Epidermal melanocyte (primary cell): ENCODE data around the gene MYCBP.
A peak's percentile ranks its signal among the peaks of the same experiment; 100 is the strongest.
"Not testable (repeated sequence)": the region's sequence is repeated elsewhere in the genome, so short reads cannot be mapped to it uniquely, and the experiment has no call there.

Experiments
- DNase-seq: peaks from one replicate; pipeline ENCODE4 v3.0.0; 2011; ENCODE audit warnings: low spot score; ENCODE audit not compliant: insufficient read length

The MYCBP gene

DNA sequence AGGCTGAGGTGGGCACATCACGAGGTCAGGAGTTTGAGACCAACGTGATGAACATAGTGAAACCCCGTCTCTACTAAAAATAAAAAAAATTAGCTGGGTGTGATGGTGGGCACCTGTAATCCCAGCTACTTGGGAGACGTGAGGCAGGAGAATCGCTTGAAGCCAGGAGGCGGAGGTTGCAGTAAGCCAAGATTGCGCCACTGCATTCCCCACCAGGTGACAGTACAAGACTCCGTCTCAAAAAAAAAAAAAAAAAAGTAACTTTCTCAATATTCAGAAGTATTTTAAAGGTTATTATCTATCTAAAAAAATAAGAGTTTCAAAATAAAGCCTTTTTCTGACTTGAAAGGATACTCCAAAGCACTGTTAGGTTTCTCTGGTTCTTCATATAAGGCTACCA lies 5.9 kb downstream of the MYCBP start:
- DNase-seq = no peak

DNA sequence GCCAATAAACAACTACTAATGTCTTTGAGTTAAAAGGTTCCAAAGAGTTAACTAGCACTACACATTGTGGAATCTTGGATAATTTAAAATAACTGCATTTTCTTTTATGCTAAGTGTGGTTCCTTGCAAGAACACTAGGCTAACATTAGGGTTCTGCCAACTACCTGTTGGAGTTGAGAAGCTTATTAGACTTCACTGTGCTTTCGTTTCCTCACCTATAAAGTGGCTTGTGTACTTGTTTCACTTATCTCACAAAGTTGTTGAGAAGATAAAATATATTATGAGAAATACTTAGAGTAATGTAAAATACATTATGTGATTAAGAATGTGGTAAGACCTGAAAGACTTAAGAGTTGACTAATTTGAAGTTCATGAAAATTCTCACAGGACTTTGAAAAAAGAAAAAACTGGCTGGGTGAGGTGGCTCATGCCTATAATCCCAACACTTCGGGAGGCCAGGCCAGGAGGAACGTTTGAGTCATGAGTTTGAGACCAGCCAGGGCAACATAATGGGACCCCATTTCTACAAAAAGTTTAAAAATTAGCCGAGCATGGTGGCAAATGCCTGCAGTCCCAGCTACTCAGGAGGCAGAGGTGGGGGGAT lies 7.9 kb downstream of the MYCBP start:
- DNase-seq = no peak

DNA sequence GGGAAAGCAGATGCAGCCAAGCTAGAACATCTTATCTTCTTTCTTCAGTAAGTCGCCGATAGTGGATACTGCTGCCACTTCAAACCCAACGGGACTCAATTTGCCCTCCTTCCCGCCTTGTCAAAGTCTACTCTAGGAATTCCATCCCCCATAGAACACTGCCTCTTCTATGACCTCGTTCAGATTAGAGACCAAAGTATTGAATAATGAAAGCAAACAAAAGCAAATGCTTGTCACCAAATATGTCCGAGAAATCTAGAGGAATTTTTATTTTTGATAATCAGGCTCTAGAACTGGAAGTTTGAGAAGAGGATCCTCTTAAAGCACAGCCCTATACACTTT lies 12.7 kb downstream of the MYCBP start:
- DNase-seq = no peak

DNA sequence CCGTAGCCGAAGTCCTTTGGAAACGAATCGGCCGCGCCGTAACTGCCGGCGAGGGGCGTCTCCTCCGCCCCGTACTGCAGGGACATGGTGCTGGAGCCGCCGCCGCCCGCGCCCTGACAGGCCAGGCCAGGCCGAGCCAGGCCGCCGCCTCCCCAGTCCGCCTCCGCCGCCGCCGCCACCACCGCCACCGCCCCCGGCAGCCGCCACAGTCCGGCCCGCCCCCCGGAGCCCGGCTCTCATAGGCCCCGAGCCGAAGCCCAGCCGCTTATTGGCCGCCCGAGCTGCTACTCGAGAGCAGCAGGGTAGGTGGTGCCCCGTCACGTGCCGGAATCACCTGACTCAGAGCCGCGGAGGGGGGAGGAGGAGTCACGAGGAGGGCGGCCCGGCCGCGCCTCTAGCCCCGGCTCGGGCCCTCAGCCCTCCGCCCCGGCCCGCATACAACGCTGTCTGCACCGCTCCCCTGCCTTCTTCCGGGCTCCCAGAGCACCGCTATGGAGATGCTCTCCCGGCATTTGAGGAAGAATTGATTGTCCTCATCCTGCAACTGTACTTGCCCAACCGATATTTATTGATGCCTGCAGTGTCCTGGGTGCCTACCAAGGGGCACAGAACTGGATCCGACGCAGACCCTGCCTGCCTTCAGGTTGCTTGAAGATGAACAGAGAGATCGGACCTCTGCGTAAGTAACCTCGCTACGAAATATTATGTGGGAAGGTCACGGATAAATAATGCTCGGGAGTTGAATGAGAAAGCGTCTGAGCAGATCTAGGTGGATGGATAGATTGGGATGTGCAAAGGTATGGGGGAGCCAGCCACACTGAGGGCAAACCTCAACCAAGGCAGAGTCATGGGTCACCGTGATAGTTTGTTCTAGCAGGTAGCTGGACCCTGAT lies 13.3 kb downstream of the MYCBP start, which contains the start of gene RRAGC:
TSS of gene RRAGC (minus strand) at position 212 of the 893 bp plus-strand sequence. CDS start at position 86, 126 bp downstream.
- DNase-seq = peak; percentile 98

- DNase-seq = no peak
Measured at GRCh38 chr1:38858833-38859560, 14.2 kb downstream of the MYCBP start.

DNA sequence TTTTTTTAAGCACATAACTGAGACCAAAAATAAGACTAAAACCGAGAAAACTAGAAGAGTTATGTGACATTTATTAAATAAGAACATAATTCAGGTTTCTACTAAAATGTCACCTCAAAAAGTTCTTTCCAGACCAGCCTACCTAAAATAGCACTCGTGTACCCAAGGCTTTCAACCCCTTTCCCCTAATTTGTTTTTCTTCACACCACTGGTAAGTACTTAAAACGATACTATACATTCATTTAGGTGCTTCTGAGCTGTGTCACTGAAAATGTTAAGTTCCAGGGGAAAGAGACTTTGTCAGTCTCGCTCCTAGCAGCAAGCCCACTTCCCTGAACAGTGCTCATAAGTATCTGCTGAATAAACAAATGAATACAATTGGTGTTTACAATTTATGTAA lies 20.4 kb downstream of the MYCBP start:
- no peak for DNase-seq

DNA sequence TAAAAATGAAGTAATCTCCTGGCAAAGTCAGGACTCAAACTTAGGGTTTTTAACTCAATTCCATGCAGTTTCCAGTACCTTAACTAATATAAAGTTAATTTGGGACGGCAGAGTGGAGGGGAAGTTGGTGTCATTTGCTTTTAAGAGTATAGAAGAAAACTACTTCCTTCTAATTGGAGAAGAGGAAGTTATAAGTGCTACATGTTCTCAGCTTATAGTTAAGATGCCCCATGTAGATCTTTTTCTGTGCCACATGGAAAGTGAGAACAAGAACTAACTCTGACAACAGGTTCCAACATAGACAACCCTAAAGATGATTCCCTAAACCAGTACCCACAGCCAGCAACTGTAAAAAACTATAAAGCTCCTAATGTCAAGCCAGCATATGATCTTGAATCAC lies 25.1 kb downstream of the MYCBP start:
- no peak for DNase-seq

- no peak for DNase-seq
Measured at GRCh38 chr1:38846210-38846609, 26.9 kb downstream of the MYCBP start.

DNA sequence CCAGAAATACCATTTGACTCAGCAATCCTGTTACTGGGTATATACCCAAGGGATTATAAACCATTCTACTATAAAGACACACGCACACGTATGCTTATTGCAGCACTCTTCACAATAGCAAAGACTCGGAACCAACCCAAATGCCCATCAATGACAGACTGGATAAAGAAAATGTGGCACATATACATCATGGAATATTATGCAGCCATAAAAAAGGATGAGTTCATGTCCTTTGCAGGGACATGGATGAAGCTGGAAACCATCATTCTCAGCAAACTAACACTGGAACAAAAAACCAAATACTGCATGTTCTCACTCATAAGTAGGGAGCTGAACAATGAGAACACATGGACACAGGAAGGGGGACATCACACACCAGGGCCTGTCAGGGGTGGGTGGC lies 28.1 kb downstream of the MYCBP start:
- not testable (repeated sequence) for DNase-seq

GRCh38 chr1:38840281-38840680 lies 32.9 kb downstream of the MYCBP start:
- DNase-seq = no peak

GRCh38 chr1:38839363-38839762 lies 33.8 kb downstream of the MYCBP start:
- DNase-seq = no peak

GRCh38 chr1:38836316-38836715 lies 36.8 kb downstream of the MYCBP start:
- DNase-seq = not testable (repeated sequence)

GRCh38 chr1:38834937-38835827 lies 38.0 kb downstream of the MYCBP start:
- DNase-seq = peak; percentile 67

DNA sequence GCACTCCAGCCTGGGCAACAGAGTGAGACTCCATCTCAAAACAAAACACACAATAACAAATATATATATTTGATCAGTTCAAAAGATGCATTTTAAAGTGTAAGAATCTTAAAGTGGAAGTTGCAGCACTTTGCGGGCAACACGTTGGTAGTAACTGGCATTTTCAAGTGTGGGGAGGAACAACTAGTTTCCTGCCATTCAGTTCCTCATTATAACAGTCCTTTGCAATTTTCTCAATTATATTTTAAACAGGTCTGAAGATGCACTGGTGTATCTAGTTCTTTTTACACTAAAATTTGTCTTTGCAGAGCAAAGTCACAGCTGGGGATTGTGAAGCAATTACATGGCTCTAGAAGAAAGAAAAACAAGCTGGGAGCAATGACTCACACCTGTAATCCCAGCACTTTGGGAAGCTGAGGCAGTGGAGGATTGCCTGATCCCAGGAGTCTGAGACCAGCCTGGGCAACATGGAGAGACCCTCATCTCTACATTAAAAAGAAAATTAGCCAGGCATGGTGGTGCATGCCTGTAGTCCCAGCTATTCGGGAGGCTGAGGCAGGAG lies 38.8 kb downstream of the MYCBP start:
- DNase-seq = no peak

DNA sequence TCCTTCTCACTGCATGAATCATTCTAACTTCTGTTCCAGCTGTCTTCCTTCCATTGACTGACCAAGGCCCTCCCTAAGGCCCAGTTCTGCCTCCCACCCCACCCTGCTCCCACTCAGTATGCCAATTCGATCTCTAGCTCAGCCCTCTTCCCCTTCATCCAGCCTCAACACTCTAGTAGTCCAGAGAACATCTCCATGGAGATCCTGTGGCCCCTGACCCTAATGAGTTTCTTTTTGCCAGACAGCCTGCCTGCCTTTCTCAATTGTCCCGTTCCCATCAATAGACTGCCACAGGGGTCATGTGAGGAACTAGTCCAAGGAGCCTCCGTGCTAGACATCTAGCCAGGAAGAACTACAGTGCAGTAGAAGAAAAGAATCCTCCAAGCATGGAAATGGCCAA lies 40.0 kb downstream of the MYCBP start:
- DNase-seq = no peak

- no peak for DNase-seq
Measured at GRCh38 chr1:38832370-38832734, 40.8 kb downstream of the MYCBP start.

DNA sequence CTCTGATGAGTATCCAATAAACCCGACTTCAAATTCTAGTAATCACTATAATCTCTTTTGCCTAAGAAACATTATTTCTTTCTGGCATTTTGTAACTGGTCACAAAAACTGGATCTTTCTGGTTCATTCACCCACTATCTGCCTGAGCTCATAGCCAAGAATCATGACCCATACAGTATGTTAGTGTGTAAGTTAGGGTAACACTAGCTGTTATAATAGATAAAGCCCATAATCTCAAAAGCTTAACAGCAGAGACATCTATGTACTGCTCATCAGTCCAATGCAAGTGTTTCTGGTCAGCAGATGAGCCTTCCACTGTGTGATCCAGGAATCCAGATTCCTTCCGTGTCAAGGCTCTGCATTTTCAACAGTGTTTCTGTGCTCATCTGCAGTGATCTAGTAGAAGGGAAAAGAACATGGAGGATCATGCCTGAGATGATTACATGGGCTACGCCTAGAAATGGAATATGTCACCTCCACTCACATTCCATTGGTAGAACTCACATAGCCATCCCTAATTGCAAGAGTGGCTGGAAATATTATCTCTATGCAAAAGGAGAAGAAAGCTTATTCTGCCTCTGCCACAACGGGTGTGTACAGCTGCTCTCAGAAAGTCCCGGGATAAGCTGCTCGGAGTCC lies 41.3 kb downstream of the MYCBP start:
- DNase-seq = no peak

DNA sequence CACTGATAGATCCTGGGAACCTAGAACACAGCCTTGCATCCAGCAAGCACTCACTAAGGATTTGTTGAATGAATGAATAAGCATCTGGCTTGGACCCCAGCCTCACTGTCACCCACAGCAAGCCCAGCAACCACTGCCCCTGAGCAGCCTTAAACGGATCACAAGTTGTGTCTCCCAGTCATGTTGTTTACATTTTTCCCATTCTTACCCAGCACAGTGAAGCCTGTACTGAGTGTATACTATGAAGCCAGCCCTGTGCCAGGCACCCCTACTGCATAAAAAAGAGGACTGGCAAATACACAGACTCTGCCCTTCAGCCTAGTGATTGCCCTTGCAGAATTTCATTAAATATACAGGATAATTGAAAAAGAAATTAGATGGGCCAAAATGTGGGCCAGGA lies 43.8 kb downstream of the MYCBP start:
- DNase-seq = no peak

DNA sequence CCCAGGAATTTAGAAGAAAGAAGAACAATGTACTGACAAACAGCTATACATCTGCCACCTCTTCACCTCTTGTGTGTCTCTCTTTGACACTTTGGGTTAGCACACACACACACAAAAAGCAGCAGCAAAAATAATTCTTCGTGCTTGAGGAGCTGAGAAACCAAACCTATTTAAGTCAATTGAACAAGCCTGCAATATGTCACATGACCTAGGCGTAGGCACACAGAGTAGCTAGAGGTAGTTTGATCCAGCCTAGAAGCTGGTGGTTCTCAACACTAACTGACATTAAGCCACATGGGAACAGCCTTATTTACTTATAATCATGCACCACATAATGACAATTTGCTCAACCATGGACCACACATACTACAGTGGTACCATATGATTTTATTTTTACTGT lies 45.8 kb downstream of the MYCBP start:
- DNase-seq = no peak

GRCh38 chr1:38826886-38827285 lies 46.3 kb downstream of the MYCBP start:
- no peak for DNase-seq

DNA sequence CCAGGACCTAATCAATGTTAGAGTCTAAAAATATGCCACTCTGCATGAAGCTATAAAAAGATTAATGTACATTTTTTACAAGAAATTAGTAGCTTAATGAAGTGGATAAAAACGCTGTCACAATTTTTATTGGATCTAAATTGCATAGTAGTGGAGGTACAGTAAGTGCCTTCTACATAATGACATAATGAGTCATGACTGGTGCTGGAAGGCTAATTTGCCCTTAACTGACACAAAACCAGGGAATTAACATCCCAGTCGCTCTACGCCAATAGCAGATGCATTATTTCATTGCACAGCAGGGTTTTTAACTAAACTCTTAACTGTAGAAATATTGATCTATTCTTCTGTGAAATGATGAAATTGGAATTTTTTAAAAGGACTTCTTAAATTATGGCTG lies 46.9 kb downstream of the MYCBP start:
- no peak for DNase-seq
